Inferior parietal cortex (tissue), 1 donor: ENCODE results near the gene PRCD.
"Not testable (repeated sequence)": the region's sequence is repeated elsewhere in the genome, so short reads cannot be mapped to it uniquely, and the experiment has no call there.

Experiments
- DNase-seq: peaks from one replicate; pipeline ENCODE4 v3.0.0-alpha.2; 2016; ENCODE audit errors: extremely low spot score

Gene PRCD

GRCh38 chr17:76527430-76528111, 12.3 kb upstream of the PRCD start:
- DNase-seq = no peak

- no peak for DNase-seq
Measured at GRCh38 chr17:76528156-76528527, 11.7 kb upstream of the PRCD start.

DNA sequence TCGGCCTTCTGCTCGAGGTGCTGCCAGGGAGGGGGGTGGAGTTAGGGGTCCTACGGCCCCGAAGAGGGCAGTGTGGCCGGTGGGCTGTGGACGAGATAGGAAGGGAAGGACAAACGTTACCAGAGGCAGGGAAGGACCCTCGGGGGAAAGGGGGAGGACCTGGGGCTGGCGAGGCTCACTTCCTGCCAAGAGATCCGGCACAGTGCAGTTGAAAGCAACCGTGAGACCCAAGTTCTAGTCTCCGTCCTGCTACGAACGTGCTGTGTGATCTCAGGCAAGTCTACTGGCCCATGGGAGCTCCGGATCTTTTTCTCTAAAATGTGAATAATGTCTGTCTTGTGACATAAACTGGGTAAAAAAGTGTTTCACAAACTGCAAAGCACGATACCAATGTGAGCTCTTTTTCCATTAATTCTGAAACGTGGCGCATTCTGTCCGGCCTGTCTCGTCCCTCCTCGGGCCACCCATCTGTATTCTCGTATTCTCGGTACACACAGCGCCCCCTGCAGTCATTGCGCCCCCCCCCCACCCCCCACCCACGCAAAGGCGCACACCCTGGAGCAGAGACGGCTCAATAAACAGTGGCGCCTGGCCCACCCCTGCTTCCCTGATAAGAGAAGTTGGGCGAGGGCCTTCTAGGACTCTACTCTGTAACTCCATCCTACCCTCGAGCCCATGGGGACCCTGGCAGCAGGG, 11.2 kb upstream of the PRCD start:
- no peak for DNase-seq

DNA sequence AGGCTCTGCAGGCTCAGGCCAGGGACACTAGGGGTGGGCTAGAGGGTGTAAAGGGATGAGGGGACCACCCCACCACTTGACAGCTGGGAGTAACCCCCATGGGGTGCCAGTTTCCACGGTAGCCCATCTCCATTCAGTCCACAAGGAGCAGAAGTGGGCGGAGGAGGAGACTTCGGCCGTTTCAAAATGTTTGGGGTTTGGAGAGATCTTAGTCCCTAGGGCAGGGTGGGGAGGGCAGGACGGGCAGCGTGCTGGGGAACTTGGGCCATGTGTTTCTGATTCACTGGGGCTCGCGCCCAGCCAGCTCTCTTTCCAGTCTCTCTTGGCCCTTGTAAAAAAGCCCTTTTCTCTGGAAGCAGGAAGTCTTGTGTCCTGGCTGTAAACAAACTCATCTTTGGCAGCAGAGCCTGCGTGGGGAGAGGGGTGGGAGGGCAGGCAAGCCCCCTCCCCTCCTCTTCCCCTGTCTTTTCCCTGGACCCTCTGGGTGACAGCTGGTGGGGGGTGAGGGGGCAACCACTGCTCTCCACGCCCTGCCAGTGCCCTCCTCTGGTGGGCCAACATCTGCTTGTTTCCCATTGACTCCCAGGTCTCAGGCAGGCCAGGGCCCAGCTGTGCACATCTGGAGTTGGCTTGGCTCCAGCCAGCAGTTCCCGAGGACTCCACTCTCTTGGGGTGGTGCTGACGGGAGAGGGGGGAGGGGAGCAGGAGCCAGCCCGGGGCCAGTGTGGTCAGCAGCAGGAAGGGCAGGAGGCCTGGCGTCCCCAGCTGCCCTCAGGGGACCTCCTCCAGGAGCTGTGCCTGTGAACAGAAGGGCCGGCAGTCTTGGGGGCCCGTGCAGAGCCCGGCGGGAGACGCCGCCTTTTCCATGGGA, 10.4 kb upstream of the PRCD start:
- DNase-seq = no peak

GRCh38 chr17:76530095-76530723, 9.6 kb upstream of the PRCD start:
- no peak for DNase-seq

GRCh38 chr17:76530811-76531485, 8.9 kb upstream of the PRCD start:
- DNase-seq = no peak

DNA sequence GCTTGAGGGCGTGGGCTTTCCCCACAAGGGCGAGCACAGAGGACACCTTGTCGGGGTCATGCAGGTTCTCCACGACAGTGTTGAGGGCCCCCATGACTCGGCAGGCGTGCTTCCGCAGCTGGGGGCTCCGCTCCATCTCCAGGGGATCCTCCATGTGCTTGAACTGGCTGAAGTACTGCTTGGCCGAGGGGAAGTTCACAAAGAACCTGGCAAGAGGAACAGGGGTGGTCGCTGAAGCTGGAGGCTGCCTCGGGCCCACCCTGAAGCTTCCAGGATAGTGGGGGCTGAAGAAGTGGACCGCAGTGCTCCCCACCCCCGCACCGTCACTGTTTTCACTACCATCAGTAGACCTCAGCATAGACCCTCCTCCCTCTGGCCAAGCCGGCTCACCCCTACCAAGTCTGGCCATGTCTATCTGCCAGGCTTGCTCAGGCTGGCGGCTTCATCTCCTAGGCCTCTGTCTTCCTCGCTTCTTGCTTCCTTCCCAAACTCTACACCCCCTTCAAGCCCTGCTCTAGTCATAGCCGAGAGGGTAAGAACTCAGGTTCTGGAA, 8.3 kb upstream of the PRCD start:
- DNase-seq = no peak

DNA sequence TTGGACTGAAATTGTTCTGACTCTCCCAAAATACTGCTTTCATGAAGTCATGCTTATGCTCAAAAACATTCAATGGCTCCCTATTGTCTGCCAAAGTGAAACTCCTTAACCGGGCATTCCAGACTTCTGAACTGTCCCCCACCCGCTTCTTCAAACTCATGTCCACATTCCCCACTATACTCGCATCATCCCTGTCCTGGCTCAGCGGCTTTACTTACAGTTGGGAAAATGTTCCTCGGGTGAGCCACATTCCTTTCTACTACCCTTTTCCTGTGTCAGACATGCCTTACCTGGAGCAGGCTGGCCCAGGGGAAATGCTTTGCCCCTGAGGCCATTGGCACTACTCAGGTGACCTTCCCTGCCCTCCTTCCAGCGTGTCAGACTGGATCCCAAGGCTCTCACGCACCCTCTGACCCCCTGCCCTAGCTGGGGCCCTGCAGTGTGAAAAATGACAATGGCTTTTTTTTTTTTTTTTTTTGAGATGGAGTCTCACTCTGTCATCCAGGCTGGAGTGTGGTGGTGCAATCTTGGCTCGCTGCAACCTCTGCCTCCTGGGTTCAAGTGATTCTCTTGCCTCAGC, 7.7 kb upstream of the PRCD start:
- no peak for DNase-seq

DNA sequence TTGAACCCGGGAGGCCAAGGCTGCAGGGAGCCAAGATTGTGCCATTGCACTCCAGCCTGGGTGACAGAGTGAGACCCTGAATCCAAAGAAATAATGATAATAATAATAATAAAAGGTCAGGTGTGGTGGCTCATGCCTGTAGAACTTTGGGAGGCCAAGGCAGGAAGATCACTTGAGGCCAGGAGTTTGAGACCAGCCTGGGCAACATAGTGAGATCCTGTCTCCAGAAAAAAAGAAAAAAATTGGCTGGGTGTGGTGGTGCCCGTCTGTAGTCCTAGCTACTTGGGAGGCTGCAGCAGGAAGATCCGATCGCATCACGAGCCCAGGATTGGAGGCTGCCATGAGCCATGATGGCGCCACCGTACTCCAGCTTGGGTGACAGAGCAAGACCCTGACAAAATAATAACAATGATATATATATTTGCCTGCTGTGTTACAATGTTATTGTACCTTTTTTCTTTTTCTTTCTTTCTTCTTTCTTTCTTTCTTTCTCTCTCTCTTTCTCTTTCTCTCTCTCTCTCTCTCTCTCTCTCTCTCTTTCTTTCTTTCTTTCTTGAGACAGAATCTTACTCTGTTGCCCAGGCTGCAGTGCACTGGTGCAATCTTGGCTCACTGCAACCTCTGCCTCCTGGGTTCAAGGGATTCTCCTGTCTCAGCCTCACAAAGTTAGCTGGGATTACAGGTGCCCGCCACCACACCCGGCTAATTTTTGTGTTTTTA, 6.0 kb upstream of the PRCD start:
- DNase-seq = not testable (repeated sequence)

GRCh38 chr17:76534831-76535732, 4.8 kb upstream of the PRCD start:
- no peak for DNase-seq

DNA sequence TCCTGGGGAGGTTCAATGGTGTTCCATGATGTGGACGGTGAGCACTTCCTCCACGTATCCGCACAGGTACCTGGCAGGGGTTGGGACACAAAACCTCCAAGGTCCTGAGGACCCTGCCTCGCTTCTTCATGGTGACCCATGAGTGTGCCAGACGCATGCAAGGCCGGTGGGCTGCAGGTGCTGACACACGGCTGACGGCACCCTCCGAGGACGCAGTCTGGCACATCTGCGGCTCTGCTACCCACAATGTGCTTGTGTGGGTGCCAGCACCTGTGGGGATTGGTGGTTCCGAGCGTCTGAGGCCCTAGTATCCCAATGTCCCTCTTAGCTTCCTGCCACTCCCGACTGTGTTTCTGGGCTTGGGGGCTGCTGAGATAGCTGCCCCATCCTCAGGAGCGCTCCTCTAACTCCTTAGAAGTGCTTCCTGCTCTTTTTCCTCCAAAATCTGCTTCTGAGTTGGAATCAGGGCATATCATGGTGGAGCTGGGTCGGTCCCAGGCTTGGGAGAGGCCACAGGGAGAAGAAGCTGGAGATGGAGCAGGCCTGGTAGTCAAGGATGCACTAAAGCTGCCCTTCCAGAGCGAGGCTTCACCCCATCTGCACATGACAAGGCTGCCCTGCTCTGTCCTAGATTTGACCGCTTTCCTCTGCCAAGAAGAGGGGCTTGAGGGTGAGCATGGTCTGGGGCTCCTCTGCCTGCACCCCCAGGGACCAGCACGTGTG, 3.9 kb upstream of the PRCD start:
- DNase-seq = no peak

- no peak for DNase-seq
Measured at GRCh38 chr17:76536511-76537287, 3.1 kb upstream of the PRCD start.

GRCh38 chr17:76537288-76537577, 2.6 kb upstream of the PRCD start:
- no peak for DNase-seq

GRCh38 chr17:76537578-76538280, 2.1 kb upstream of the PRCD start, which contains the start of gene CYGB:
CYGB (minus strand) TSS chr17:76537709; CDS start chr17:76537542, 167 bp downstream.
- no peak for DNase-seq

GRCh38 chr17:76538281-76538931, 1.4 kb upstream of the PRCD start:
- DNase-seq = no peak

GRCh38 chr17:76538941-76539570, 788 bp upstream of the PRCD start:
- DNase-seq = no peak
